Esophagus muscularis mucosa (tissue), 4 donors: ENCODE measurements around the gene CFAP99. TPM values are rescaled to one million over a fixed set of nuclear protein-coding genes. Genes with fewer than 3 reads are reported as not detected.

Experiments used
- DNase-seq: peaks from one replicate; pipeline ENCODE4 v3.0.0-alpha.2; 2017; ENCODE audit errors: extremely low spot score
- H3K27ac ChIP-seq, 4 donors: fragments of 200-600 bp; sonication (generic); replicated peaks in 1 of 4; 1 replicate in 3 of 4; 2 replicates in 1 of 4; pipeline ENCODE4 v1.5.1; 2016 to 2019; ENCODE audit warnings: mild to moderate bottlenecking in 1 of 4
- H3K27me3 ChIP-seq, 4 donors: fragments of 200-600 bp; sonication (generic); one replicate each; pipeline versions ENCODE4 v1.5.1 to v1.6.0; 2016 to 2019
- H3K36me3 ChIP-seq, 4 donors: fragments of 200-600 bp; sonication (generic); one replicate each; pipeline ENCODE4 v1.5.1; 2016 to 2019
- H3K4me1 ChIP-seq, 4 donors: fragments of 200-600 bp; sonication (generic); one replicate each; pipeline ENCODE4 v1.5.1; 2016 to 2019
- H3K4me3 ChIP-seq, 4 donors: fragments of 200-600 bp; sonication (generic); 1 replicate in 2 of 4; 2 replicates in 2 of 4; pipeline ENCODE4 v1.5.1; 2016 to 2019; ENCODE audit warnings: mild to moderate bottlenecking in 4 of 4, moderate library complexity in 1 of 4
- H3K9me3 ChIP-seq, 4 donors: fragments of 200-600 bp; sonication (generic); 1 replicate in 3 of 4; 2 replicates in 1 of 4; pipeline ENCODE4 v1.5.1; 2016 to 2019
- EP300 ChIP-seq: sonication (generic); formaldehyde crosslinking; IDR thresholded peaks from one replicate; pipeline ENCODE4 v1.6.1; 2017; ENCODE audit warnings: antibody characterized with exemption
- POLR2A ChIP-seq: fragments of 450-650 bp; IDR thresholded peaks from one replicate; pipeline ENCODE4 v1.6.1; 2017; ENCODE audit warnings: antibody characterized with exemption, moderate library complexity, mild to moderate bottlenecking, low read depth
- POLR2AphosphoS5 ChIP-seq, 2 donors: sonication (generic); formaldehyde crosslinking; IDR thresholded peaks; one replicate each; pipeline ENCODE4 v1.6.1; 2017; ENCODE audit warnings: antibody characterized with exemption in 2 of 2
- WGBS: methylation state at CpG from one replicate; pipeline ENCODE4 v1.1.5; 2018; 5-methylcytosine and 5-hydroxymethylcytosine counted together
- intact Hi-C: fragments of 100-400 bp; cut with DNase I; formaldehyde crosslinking; loops from one replicate; pipeline ENCODE4 v1.15.1; 2023
- total RNA-seq, 4 donors: library from RNA; depleted of rRNA; stranded (reverse); fragments of >200 nt; gene quantifications; one replicate each; pipeline versions ENCODE4 v1.1.0 to v1.2.1, GENCODE V29; 2016
- TF ChIP-seq, protein P1 (sequence below), 3 experiments: fragments of 200-600 bp in 2 of 3; fragments of 450-650 bp in 1 of 3; sonication (generic) in 2 of 3; IDR thresholded peaks; one replicate each; pipeline ENCODE4 v1.5.1; 2017 to 2019; ENCODE audit warnings: antibody characterized with exemption in 3 of 3, mild to moderate bottlenecking in 2 of 3, moderate library complexity in 1 of 3

The CFAP99 gene
- total RNA-seq, 4 donors from 2014 or later = 1.5 TPM; not detected in 3

DNA sequence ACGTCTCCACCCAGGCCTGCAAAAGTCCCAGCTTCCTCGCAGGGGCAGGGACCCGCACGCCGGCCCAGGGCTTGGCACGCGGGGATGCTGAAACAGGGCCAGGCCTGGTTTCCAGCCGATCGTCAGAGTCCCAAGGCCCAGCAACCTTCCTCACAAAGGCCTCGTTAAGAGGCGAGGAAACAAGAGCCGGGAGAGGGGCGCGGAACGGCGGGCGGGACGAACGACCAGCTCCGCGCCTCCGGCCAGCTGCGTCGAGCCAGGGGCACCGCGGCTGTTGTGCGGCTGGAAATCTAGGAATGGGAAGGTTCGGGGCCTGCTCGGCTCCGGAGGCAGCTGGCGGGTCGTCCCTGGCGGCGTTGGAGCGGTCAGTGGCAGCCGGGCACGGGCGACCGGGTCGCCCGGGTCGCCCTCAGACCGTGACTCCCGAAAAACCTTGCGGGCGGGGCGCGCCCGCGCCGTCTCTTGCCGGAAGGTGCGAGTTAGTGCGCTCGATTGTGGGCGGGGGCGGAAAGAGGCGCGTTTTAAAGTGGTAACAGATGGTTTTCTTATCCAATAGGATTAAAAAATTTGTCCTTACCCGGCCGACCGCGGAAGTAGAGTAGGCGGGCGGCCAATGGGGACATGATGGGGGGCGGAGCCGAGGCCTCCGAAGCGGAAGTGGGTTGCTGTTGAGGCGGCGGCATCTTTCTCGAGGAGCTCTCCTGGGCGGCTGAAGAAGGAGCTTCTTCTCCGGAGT, 49.9 kb downstream of the CFAP99 start, which contains the start of gene RNF4:
Gene RNF4 (plus strand): TSS at position 651 of the 736 bp plus-strand sequence. CDS start 21,388 bp downstream, outside the sequence.
- WGBS = under 1% methylated on average over 43 of the region's 74 CpGs
- TF ChIP-seq, protein P1, sequence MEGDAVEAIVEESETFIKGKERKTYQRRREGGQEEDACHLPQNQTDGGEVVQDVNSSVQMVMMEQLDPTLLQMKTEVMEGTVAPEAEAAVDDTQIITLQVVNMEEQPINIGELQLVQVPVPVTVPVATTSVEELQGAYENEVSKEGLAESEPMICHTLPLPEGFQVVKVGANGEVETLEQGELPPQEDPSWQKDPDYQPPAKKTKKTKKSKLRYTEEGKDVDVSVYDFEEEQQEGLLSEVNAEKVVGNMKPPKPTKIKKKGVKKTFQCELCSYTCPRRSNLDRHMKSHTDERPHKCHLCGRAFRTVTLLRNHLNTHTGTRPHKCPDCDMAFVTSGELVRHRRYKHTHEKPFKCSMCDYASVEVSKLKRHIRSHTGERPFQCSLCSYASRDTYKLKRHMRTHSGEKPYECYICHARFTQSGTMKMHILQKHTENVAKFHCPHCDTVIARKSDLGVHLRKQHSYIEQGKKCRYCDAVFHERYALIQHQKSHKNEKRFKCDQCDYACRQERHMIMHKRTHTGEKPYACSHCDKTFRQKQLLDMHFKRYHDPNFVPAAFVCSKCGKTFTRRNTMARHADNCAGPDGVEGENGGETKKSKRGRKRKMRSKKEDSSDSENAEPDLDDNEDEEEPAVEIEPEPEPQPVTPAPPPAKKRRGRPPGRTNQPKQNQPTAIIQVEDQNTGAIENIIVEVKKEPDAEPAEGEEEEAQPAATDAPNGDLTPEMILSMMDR (IDR thresholded peaks at IDR 0.05) = no peak
- TF ChIP-seq POLR2AphosphoS5 (IDR thresholded peaks at IDR 0.05) (peak; percentile 77 to 82), POLR2A (no peak), EP300 (no peak)
- peak; percentile 99 for DNase-seq
- Histone ChIP-seq H3K27me3 (no peaks in the 10 kb centered on the region), H3K4me1 (peaks cover 22 to 56% (median 41%) of the 10 kb centered on the region in 4 donors), H3K9me3 (no peaks in the 10 kb centered on the region), H3K27ac (peak within 1 kb of the TSS; percentile 87 to 97 (median 94)), H3K4me3 (peak within 1 kb of the TSS; percentile 77 to 95 (median 88)), H3K36me3 (peaks cover 0 to 25% (median 17%) of the 10 kb centered on the region in 4 donors)
- intact Hi-C loops = loop anchor here (5.0 kb wide), 2 partner anchors 51 to 69 kb away; partner anchors contain the start of genes CFAP99, FAM193A and ZFYVE28

DNA sequence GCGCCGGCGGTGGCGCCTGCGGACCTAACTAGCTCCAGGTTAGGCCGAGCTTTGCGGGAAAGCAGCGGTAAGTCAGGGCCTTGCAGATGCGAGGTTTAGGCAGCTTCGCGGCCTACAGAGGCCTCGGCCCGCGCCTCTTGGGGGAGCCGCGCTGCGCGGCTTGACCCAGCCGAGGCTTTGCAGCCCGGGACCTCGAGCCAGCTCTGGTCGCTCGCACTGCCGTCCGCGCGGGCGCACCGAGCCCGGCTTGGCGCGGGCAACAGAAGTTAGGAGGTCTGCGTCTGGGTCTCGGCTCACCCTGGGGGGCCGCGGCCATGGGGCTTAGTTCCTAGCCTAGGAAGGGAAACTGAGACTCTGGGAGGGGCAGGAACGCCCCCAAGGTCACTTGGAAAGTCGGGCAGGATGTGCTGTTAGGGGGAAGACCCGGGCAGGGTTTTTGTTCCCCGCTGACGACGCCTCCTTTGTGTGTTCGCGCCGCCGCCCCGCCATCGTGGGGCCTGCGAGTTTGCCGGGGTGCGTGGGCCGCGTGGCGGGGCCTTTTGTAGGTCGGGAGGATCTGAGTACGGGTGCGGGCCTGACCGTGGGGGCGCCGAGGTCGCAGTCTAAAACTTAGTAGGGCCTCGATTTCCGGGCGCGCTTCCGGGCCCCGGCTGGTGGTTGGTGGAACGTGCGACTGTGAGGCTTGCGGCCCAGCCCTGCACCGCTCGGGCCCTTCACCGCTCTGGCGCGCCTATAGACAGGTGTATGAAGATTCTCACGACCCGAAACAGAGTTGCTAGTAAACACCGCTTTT, 50.6 kb downstream of the CFAP99 start:
- peaks cover 0 to 28% (median 17%) of the 10 kb centered on the region in 4 donors for H3K36me3 ChIP-seq
- no peak for TF ChIP-seq EP300
- TF ChIP-seq, protein P1 (IDR thresholded peaks at IDR 0.05) = no peak
- TF ChIP-seq POLR2AphosphoS5 (IDR thresholded peaks at IDR 0.05) = no peak
- TF ChIP-seq POLR2A = no peak
- intact Hi-C loops = loop anchor here (5.0 kb wide), 2 partner anchors 52 to 68 kb away; partner anchors contain the start of genes CFAP99, FAM193A and ZFYVE28
- peaks cover 22 to 57% (median 43%) of the 10 kb centered on the region in 4 donors for H3K4me1 ChIP-seq
- 0% methylated on average over 34 of the region's 78 CpGs for WGBS
- no peak for DNase-seq
- H3K4me3 ChIP-seq = peak overlapping the region; percentile 77 to 95 (median 88)
- no peaks in the 10 kb centered on the region for H3K9me3 ChIP-seq
- H3K27ac ChIP-seq = peak overlapping the region; percentile 87 to 97 (median 94)
- no peaks in the 10 kb centered on the region for H3K27me3 ChIP-seq

DNA sequence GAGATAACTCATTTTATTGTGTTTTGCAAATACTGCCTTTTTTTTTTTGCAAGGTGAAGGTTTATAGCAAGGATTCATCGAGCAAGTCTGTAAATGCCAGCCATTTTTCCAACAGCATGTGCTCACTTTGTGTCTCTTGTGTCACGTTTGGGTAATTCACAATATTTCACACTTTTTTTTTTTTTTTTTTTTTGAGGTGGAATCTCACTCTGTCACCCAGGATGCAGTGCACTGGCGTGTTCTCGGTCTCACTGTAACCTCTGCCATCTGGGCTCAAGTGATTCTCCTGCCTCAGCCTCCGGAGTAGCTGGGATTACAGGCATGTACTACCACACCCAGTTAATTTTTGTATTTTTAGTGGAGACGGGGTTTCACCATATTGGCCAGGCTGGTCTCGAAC, 52.0 kb downstream of the CFAP99 start:
- intact Hi-C loops = no loop called here
- H3K27me3 ChIP-seq = no peaks in the 10 kb centered on the region
- no peak for TF ChIP-seq POLR2A
- 85% methylated on average over 7 of the region's 7 CpGs for WGBS
- peaks cover 0 to 28% (median 17%) of the 10 kb centered on the region in 4 donors for H3K36me3 ChIP-seq
- peak overlapping the region in 1 of 4 donors; percentile 95 for H3K4me3 ChIP-seq
- H3K4me1 ChIP-seq = peaks cover 22 to 66% (median 48%) of the 10 kb centered on the region in 4 donors
- no peaks in the 10 kb centered on the region for H3K9me3 ChIP-seq
- DNase-seq = no peak
- peak overlapping the region in 3 of 4 donors; percentile 16 to 93 (median 87) for H3K27ac ChIP-seq

DNA sequence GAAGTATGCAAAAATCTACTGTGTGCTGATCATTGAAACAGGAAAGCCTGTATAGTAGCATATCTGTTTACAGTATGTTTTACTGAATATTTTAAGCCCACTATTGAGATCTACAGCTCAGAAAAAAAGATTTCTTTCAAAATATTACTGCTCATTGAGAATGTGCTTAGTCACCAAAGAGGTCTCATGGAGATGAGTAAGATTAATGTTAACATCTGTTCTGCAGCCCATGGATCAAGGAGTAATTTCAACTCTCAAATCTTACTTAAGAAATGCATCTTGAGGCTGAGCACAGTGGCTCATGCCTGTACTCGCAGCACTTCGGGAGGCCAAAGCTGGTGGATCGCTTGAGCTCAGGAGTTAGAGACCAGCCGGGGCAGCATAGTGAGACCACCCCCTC, 53.4 kb downstream of the CFAP99 start:
- Histone ChIP-seq H3K27me3 (no peaks in the 10 kb centered on the region), H3K4me3 (no peak overlapping the region), H3K27ac (no peak overlapping the region), H3K9me3 (no peaks in the 10 kb centered on the region), H3K36me3 (peaks cover 0 to 36% (median 17%) of the 10 kb centered on the region in 4 donors), H3K4me1 (peaks cover 27 to 74% (median 52%) of the 10 kb centered on the region in 4 donors)
- DNase-seq = no peak
- intact Hi-C loops = no loop called here
- TF ChIP-seq POLR2A (no peak), POLR2AphosphoS5 (IDR thresholded peaks at IDR 0.05) (no peak), EP300 (no peak)
- TF ChIP-seq, protein P1 (IDR thresholded peaks at IDR 0.05) = no peak
- 97% methylated on average over 4 of the region's 4 CpGs for WGBS
